GM19372 (cell line): ENCODE results near the gene ZNF836.
A peak's percentile ranks its signal among the peaks of the same experiment; 100 is the strongest.

Source experiments
- ATAC-seq: cut with Tn5 transposase; IDR thresholded peaks from one replicate; pipeline ENCODE4 v1.9.1; 2021; ENCODE audit warnings: mild to moderate bottlenecking, low read depth, moderate library complexity; ENCODE audit not compliant: unreplicated experiment

ZNF836 gene

DNA sequence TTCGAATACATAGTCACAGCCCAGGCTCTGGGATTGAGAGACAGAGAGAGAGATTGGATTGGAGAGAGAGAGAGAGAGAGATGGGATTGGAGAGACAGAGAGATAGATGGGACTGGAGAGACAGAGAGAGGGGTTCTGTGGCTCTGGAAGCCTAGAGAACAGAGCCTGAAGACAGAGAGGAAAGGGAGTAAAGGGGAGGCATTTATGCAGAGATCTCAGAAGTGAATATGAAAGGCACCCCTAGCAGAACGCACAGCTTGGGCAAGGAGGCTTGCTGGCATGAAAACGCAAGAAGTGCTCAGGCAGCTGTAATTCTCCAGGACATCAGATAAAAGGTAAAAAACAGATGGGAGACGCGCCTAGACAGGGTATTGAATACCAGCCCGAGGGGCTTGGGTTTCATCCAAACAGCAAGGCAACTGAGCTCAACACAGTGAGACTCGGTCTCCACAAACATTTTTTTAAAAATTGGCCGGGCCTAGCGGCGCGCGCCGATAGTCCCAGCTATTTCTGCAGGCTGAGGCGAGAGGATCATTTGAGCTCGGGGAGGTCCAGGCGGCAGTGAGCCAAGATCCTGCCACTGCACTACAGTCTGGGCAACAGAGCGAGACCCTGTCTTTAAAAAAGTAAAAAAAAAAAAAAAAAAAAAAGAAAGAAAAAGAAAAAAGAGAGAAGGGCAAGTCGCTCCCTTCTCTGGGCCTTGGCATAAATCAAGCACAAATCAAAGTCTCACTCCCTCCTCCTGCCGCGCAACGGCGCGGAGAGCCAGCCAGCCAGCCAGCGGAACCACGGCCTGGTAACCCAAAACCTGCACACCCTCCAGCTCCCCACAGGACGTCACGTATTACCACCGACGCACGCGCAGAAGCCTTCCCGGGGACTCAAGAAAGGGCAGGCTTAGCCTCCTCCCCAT is 17.7 kb upstream of the ZNF836 start:
- ATAC-seq = no peak

DNA sequence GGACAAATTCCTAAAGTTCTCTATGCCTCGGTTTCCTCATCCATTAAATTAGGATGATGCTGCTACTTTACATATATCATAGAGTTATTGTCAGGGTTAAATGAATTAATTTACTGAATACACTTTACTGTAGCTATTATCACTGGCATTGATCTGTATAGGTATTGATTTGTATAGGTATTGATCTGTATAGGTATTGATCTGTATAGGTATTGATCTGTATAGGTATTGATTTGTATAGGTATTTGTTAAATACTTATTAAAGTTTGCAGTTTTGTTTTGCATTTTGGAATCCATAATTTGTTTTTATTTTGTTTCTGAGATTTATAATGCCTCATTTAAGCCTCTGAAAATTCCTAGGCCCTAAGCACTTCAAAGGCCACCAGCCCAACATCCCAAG is 16.0 kb upstream of the ZNF836 start:
- ATAC-seq = no peak

DNA sequence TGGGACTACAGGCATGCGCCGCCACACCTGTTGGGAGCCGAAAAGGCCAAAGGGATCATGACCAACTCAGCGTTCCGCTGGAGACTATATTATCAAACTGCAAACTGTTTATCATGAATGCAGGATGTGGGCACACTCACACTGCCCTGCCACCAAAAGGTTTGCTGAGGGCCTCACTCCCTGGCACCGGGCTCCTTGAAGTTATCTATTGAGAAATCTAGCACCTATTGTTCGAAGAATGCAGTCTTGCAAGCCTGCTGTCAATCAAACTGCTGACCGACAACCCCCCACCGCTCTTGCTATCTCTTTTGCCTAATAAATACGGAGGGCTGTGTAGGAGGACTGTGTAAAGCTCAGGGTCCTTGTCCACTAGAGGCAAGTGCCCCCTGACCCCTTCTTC is 5.2 kb upstream of the ZNF836 start:
- no peak for ATAC-seq

DNA sequence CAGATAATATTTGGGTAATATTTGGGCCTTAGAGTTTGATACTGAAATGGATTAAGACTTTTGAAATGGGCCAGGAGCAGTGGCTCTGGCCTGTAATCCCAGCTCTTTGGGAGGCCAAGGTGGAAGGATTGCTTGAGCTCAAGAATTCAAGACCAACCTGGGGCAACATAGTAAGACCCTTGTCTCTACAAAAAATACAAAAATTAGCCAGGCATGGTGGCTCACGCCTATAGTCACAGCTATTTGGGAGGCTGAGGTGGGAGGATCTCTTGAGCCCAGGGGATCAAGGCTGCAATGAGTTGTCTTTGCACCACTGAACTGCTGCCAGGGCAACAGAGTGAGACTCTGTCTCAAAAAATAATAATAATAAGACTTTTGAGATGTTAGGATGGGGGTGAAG is 926 bp upstream of the ZNF836 start:
- ATAC-seq = no peak

DNA sequence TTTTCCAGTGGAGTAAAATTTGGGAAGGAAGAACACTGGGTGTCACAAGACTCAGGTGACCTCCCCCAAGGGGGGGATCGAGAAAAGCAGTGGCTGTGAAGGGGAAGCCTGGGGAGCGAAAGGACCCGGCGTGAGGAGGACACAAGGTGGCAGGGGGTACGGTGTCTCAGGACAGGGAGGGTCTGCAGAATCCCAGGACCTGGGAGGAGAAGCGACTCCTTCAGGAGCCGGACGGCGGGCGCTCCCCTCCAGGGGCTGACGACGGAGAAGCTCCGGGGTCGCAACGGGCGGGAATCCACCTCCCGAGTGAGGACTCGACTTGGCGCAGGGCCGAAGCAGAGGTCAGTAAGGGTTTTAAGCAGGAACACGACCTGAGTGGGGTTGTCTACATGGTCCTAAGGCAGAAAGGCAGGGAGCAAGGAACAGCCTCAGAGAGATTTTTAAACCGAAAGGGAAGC is 529 bp downstream of the ZNF836 start:
- ATAC-seq = no peak

DNA sequence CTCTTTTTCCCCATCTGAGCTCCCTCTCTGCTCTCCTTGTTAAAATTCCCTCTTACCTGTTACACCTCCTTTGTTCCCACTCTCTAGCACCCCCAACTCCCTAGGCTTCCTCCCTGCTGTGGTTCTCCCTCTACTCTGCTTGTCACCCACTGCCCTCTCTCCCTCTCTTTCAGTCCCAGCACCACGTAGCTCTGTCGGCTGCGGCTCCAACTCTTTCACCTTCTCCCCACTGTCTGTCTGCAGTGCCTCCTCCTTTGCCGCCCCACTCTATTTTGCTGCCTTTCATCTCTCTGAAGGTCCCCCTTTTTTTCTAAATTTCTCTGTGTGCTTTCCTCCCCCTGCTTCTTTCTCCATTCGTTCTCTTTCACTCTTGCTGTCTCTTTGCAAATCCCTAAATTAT is 1.1 kb downstream of the ZNF836 start:
- no peak for ATAC-seq

DNA sequence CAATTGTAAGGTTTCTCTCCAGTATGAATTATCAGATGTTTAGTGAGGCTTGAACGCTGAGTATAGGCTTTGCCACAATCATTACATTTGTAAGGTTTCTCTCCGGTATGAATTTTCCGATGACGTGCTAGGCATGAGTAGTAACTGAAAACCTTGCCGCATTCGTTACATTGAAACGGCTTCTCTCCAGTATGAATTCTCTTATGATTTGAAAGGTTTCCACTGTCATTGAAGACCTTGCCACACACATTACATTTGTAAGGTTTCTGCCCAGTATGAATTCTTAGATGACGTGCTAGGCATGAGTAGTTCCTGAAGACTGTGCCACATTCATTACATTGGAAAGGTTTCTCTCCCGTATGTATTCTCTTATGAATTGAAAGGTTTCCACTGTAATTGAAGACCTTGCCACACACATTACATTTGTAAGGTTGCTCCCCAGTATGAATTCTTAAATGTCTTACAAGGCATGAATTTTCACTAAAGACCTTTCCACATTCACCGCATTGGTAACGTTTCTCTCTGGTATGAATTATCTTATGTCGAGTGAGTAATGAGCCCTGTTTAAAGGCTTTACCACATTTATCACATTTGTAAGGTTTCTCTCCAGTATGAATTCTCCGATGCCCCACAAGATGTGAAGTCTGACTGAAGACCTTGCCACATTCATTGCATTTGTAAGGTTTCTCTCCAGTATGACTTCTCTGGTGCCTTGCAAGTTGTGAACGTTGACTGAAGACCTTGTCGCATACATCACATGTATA is 15.6 kb downstream of the ZNF836 start:
- no peak for ATAC-seq

DNA sequence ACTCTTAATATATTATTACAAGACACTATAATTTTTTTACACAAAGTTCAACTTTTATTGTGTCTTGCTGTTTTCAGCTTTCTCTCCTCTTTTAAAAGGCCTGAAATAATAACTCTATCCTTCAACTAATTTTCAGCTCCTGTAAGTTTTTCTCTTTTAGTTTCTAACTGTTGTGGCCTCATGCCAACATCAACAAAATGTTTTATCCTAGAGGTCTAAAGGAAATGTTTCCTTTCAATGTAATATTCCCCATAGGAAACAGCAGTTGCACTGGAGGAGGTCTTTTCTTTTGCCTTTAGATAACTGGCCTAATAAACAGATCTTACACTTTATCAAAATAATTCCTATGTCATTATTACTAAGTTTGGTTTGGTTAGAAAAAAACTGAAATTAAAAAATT is 23.2 kb downstream of the ZNF836 start:
- no peak for ATAC-seq

DNA sequence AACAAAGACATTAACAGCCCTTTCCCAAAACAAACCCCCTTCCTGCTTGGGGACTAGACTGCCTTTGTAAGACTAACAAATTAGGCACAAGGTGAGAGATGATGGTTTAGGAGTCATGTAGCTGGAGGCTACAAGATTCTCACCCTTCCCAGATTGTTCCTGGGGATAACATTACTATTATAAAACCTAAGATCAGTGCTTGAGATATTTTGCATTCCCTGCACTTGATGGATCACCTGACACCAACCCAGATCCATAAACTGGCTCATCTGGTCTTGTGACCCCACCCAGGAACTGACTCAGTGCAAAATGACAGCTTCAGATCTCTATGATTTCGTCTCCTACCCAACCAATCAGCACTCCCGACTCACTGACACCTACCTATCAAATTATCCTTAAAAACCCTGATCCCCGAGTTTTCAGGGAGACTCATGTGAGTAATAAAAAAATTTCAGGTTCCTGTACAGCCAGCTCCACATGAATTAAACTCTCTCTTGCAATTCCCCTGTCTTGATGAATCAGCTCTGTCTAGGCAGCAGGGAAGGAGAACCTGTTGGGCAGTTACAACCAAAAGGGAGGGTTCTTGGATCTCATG is 29.3 kb downstream of the ZNF836 start:
- no peak for ATAC-seq

DNA sequence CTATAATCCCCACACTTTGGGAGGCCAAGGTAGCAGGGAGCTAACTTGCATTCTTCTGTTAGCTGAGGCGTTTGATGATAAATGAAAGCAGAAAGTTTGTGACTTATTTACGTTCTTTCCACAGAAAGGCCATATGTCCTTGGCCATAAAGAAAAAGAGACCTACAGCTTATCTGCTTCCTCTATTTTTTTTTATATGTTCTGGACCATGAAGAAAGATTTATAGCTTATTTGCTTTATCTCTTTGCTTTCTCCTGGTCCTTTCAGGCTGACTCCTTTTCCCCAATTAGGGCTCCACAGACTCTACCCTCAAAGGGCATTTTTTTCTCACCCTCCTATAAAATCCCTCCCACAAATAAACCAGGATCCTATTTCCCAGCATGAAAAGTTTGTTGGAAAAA is 30.2 kb downstream of the ZNF836 start:
- no peak for ATAC-seq

DNA sequence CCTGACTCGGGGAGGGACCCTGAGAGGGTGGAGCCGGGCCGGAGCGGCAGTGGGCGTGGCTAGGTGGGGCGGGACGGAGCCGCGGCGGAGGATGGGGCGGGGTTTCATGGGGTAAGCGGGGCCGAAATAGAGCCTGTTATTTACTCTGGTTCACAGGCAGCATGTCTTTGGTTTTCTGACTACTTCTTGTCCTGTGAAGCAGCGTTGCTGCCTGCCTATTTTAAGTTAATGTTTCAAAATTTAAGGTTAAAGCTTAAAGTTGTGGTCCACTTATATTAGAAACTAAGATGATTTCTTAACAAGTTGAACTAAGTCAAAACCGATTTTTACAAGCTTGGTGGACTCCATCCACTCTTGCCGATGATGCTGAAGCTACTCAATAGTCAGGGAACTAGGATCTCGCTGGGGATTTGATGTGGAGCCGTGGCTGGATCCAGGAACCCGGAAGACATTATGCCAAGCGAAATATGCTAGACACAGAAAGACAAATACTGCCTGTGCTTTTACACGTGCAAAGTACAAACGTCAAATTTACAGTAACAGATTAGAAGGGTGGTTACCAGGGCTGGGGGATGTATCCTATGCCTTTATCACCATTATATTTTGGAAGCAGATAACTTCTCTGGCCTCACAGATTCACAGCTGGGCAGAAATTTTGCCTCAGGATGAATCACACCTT is 31.2 kb downstream of the ZNF836 start:
- peak; percentile 93 for ATAC-seq

DNA sequence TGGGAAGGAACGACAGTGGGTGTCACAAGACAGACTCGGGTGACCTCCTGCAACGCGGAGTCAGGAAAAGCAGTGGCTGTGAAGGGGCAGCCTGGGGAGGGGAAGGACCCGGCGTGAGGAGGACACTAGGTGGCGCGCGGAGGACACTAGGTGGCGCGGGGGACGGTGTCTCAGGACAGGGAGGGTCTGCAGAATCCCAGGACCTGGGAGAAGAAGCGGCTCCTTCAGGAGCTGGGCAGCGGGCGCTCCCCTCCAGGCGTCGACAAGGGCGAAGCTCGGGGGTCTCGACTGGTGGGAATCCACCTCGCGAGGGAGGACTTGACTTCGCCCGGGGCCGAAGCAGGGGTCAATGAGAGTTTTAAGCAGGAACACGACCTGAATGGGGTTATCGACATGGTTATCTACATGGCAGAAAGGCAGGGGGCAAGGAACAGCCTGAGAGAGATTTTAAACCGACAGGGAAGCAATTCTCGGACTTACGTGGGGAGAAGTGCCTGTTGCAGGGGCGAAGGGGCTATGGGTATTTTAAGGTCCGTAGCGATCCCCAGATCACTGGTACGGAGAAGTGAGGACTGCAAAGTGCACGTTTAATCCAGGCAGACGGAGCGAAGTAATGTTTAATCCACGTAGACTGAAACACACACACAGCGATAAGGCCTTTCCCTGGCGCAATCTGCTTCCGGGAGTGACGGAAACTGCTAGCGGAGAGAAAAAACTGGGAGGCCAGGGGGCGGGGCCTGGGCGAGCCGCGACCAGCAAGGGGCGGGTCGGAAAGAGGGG is 32.0 kb downstream of the ZNF836 start, which contains the start of gene ZNF616:
ZNF616 (minus strand) TSS at position 687 of the 780 bp plus-strand sequence. CDS start 9,426 bp downstream, outside the sequence.
- ATAC-seq = peak; percentile 59

DNA sequence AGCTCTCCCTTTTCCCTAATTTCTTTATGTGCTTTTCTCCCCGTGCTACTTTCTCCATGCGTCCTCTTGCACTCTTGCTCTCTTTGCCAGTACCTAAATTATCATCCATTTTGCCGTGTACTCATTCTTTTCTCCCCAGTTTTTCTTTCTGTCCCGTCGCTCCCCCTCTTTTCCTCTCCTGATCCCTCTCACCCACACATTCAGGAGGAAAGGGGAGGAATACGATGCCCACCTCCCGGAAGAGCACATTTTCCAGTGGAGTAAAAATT is 32.5 kb downstream of the ZNF836 start:
- no peak for ATAC-seq

DNA sequence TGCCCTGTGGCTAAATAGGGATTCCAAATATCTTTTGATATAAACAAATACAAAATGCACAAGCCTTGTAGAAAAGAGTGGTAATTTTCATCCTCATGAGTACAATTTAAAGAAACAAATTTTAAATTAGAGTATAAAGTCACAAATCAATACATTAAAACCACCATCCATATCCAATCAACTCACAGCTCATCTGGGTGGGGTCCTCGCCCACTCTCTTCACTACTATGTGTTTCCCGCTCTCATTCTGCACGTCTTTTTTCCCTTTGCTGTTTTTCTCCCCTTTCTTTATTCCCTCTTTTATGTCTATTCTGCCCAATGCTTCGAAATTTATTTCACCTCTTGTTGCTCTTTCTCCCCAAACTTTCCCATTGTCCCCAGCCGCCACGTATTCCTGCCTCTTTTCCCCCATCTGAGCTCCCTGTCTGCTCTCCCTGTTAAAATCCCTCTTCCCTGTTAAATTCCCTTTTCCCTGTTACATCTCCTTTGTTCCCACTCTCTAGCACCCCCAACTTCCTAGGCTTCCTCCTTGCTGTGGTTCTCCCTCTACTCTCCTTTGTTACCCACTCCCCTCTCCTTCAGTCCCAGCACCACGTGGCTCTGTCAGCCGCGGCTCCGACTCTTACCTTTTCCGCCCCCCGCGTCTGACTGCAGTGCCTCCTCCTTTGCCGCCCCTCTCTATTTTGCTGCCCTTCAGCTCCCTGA is 33.0 kb downstream of the ZNF836 start:
- no peak for ATAC-seq

DNA sequence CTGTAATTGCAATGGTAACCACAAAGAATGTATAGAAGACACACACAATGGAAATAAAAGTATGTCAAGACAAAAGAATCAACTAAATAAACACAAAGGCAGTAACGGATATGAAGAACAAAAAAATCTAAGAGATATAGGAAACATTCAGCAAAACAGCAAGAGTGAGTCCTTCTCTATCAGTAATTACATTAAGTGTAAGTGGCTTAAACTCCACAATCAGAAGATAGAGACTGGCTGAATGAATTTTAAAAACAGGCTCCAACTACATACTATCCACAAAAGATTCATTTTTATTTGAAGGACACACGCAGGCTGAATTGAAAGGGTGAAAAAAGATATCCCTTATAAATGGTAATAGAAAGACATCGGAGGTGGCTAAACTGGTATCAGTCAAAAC is 51.1 kb downstream of the ZNF836 start:
- ATAC-seq = no peak

DNA sequence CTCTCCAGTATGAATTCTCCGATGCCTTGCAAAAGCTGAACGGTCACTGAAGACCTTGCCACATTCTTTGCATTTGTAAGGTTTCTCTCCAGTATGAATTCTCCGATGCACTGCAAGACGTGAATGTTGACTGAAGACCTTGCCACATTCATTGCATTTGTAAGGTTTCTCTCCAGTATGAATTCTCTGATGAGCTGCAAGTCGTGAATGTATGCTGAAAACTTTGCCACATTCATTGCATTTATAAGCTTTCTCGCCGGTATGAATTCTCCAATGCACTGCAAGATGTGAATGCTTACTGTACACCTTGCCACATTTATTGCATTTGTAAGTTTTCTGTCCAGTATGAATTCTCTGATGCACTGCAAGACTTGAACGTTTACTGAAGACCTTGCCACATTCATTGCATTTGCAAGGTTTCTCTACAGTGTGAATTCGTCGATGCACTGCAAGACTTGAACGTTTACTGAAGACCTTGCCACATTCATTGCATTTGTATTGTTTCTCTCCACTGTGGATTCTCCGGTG is 55.8 kb downstream of the ZNF836 start:
- no peak for ATAC-seq

DNA sequence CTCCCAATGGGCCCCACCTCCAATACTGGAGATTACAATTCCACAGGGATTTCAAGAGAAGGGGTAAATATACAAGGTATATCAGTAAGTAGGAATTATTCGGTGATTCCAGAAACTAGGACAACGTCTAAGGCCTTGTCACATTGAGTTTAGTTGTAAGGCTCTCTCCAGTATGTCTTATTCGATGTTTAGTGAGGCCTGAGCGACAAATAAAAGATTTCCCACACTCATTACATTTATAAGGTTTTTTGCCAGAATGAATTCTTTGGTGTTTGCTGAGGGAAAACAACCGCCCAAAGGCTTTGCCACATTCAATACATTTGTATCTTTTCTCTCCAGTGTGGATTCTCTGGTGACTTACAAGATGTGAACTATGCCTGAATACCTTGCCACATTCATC is 56.7 kb downstream of the ZNF836 start:
- ATAC-seq = no peak

DNA sequence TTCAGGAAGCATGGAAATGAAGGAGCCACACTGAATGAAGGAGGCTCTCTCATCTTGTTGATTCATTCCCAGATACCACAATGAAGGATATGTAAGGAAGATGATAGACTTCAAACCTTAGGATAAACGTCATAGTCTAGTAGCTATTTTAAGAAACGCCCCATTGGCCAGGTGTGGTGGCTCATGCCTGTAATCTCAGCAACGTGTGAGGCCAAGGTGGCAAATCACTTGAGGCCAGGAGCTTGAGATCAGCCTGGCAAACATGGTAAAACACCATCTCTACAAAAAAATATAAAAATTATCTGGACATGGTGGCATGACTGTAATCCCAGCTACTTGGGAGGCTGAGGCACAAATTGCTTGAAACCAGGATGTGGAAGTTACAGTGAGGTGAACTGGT is 58.8 kb downstream of the ZNF836 start:
- no peak for ATAC-seq

DNA sequence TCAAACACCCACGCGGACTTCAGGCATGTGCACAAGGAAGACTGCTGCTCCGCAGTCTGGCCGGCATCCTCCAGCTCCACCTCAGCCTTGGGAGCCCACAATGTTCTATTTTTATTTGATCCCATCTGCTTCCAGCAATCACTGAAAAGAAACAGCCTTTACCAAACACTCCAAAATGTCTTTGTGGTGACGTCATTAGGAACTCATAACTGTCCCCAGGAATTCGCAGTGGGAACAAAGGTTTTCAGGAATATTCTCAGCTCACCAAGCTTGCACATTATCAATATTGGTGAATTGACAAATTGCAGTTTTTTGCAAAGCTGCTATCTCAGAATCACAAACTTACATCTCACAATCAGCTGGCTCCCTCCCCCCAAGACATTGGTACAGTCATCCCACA is 60.6 kb downstream of the ZNF836 start:
- ATAC-seq = no peak
